Duodenal mucosa (tissue), 2 donors: ENCODE measurements around the gene PHYHIPL.

Source experiments
- H3K27ac ChIP-seq: one replicate; pipeline ENCODE4 v1.7.0; 2013; ENCODE audit warnings: low read depth, low read length
- H3K27me3 ChIP-seq, 2 donors: one replicate each; pipeline ENCODE4 v1.7.0; 2013; ENCODE audit warnings: low read length in 2 of 2, control low read depth in 1 of 2; ENCODE audit not compliant: insufficient read depth in 2 of 2, control insufficient read depth in 1 of 2
- H3K36me3 ChIP-seq, 2 donors: one replicate each; pipeline ENCODE4 v1.7.0; 2013; ENCODE audit warnings: low read length in 2 of 2, control low read depth in 1 of 2; ENCODE audit not compliant: insufficient read depth in 2 of 2, control insufficient read depth in 1 of 2
- H3K4me1 ChIP-seq, 2 donors: one replicate each; pipeline ENCODE4 v1.7.0; 2013; ENCODE audit warnings: low read length in 2 of 2, control low read depth in 1 of 2; ENCODE audit not compliant: insufficient read depth in 2 of 2, control insufficient read depth in 1 of 2
- H3K4me3 ChIP-seq, 2 donors: one replicate each; pipeline ENCODE4 v1.7.0; 2013; ENCODE audit warnings: low read length in 2 of 2, low read depth in 1 of 2
- H3K9ac ChIP-seq, 2 donors: one replicate each; pipeline ENCODE4 v1.7.0; 2013; ENCODE audit warnings: low read length in 2 of 2, low read depth in 1 of 2
- H3K9me3 ChIP-seq, 2 donors: one replicate each; pipeline ENCODE4 v1.7.0; 2013; ENCODE audit warnings: low read length in 2 of 2, control low read depth in 1 of 2; ENCODE audit not compliant: control insufficient read depth in 1 of 2

The PHYHIPL gene

GRCh38 chr10:59176241-59177030 is at the start of gene PHYHIPL:
PHYHIPL (plus strand) TSS chr10:59176643; CDS start chr10:59176854, 211 bp downstream.
- H3K27me3 ChIP-seq: peaks cover 0 to 3% of the 10 kb centered on the region in 2 donors
- H3K36me3 ChIP-seq: no peaks in the 10 kb centered on the region
- H3K4me3 ChIP-seq: peak within 1 kb of the TSS; percentile 75 to 93
- H3K27ac ChIP-seq: peak within 1 kb of the TSS; percentile 81
- peaks cover 7 to 19% of the 10 kb centered on the region in 2 donors for H3K4me1 ChIP-seq
- H3K9me3 ChIP-seq: no peaks in the 10 kb centered on the region
- H3K9ac ChIP-seq: peak within 1 kb of the TSS; percentile 64 to 83

DNA sequence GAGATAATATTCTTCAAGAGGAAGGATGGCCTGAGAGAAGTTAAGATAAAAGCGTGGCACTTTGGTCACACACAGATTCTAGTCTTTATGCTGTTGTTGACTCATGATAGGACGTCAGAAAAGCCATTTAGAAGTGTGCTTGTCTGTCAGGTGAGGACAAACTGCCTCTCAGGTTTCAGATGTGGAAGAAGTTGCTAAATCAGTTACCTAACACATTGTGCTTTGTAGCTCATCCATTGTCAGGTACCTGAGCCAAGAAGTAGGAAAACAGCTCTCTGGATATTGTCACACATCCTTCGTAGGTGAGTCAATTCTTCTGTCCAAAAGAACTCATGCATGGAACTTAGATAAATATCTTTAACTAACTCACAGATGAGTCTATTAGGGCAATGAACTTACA is 49.5 kb upstream of the PHYHIPL start:
- Histone ChIP-seq H3K27me3 (no peaks in the 10 kb centered on the region), H3K9ac (no peak overlapping the region), H3K4me1 (no peaks in the 10 kb centered on the region), H3K36me3 (no peaks in the 10 kb centered on the region), H3K27ac (no peak overlapping the region), H3K4me3 (no peak overlapping the region), H3K9me3 (no peaks in the 10 kb centered on the region)

DNA sequence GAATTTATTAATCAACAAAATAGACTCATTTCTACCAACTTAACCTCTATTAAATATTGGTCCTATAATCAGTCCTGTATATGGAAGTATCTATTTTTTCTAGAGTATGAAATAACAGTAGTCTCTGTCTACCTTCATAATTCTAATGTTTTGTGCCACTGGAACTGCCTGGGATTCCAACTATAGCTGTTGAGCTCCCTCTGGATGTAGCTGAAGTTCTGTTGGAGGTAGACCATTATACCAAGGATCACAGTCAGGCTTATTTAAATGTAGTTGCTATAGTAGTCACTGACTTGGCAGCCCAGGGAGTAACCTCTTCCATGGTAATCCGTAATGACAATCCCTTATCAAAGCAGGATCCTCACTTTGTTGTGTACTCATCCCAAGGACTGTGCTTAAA is 48.5 kb upstream of the PHYHIPL start:
- no peak overlapping the region for H3K4me3 ChIP-seq
- no peak overlapping the region for H3K27ac ChIP-seq
- no peaks in the 10 kb centered on the region for H3K9me3 ChIP-seq
- no peaks in the 10 kb centered on the region for H3K36me3 ChIP-seq
- H3K4me1 ChIP-seq: no peaks in the 10 kb centered on the region
- H3K9ac ChIP-seq: no peak overlapping the region
- no peaks in the 10 kb centered on the region for H3K27me3 ChIP-seq

GRCh38 chr10:59129867-59130266 is 46.6 kb upstream of the PHYHIPL start:
- H3K27me3 ChIP-seq: no peaks in the 10 kb centered on the region
- no peak overlapping the region for H3K27ac ChIP-seq
- H3K4me1 ChIP-seq: no peaks in the 10 kb centered on the region
- H3K36me3 ChIP-seq: no peaks in the 10 kb centered on the region
- no peak overlapping the region for H3K4me3 ChIP-seq
- H3K9me3 ChIP-seq: no peaks in the 10 kb centered on the region
- H3K9ac ChIP-seq: no peak overlapping the region

GRCh38 chr10:59131666-59132065 is 44.8 kb upstream of the PHYHIPL start:
- H3K4me3 ChIP-seq: no peak overlapping the region
- no peak overlapping the region for H3K9ac ChIP-seq
- no peaks in the 10 kb centered on the region for H3K9me3 ChIP-seq
- no peak overlapping the region for H3K27ac ChIP-seq
- H3K4me1 ChIP-seq: no peaks in the 10 kb centered on the region
- no peaks in the 10 kb centered on the region for H3K36me3 ChIP-seq
- no peaks in the 10 kb centered on the region for H3K27me3 ChIP-seq

- H3K4me1 ChIP-seq: no peaks in the 10 kb centered on the region
- no peak overlapping the region for H3K4me3 ChIP-seq
- H3K27me3 ChIP-seq: no peaks in the 10 kb centered on the region
- H3K9me3 ChIP-seq: no peaks in the 10 kb centered on the region
- H3K9ac ChIP-seq: no peak overlapping the region
- no peaks in the 10 kb centered on the region for H3K36me3 ChIP-seq
- H3K27ac ChIP-seq: no peak overlapping the region
Observed at GRCh38 chr10:59133841-59134593, 42.4 kb upstream of the PHYHIPL start.

DNA sequence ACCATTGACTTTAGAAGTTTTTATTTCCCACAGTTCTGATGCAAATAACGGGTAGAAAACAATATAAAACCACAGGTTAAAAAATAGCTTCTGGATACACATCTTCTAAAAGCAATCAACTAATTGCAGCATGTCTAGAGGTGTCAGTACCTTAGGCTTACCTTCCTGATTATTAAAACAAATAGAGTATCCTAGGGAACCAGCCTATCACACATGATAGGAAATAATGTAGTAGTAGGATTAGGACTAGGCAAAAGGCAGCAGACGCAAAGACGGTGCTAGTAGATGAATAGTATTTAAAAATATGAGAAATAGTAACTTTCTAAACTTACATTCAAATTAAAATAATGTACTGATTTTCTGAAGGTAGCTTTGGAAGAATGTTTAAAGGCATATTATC is 41.7 kb upstream of the PHYHIPL start:
- no peak overlapping the region for H3K9ac ChIP-seq
- H3K9me3 ChIP-seq: no peaks in the 10 kb centered on the region
- no peak overlapping the region for H3K4me3 ChIP-seq
- H3K36me3 ChIP-seq: no peaks in the 10 kb centered on the region
- H3K27me3 ChIP-seq: no peaks in the 10 kb centered on the region
- no peak overlapping the region for H3K27ac ChIP-seq
- H3K4me1 ChIP-seq: no peaks in the 10 kb centered on the region

GRCh38 chr10:59135275-59135674 is 41.2 kb upstream of the PHYHIPL start:
- Histone ChIP-seq H3K9me3 (no peaks in the 10 kb centered on the region), H3K4me1 (no peaks in the 10 kb centered on the region), H3K27ac (no peak overlapping the region), H3K27me3 (no peaks in the 10 kb centered on the region), H3K4me3 (no peak overlapping the region), H3K9ac (no peak overlapping the region), H3K36me3 (no peaks in the 10 kb centered on the region)

- H3K27ac ChIP-seq: no peak overlapping the region
- no peaks in the 10 kb centered on the region for H3K36me3 ChIP-seq
- H3K9ac ChIP-seq: no peak overlapping the region
- no peak overlapping the region for H3K4me3 ChIP-seq
- H3K9me3 ChIP-seq: no peaks in the 10 kb centered on the region
- no peaks in the 10 kb centered on the region for H3K4me1 ChIP-seq
- H3K27me3 ChIP-seq: no peaks in the 10 kb centered on the region
Observed at GRCh38 chr10:59138052-59138451, 38.4 kb upstream of the PHYHIPL start.

DNA sequence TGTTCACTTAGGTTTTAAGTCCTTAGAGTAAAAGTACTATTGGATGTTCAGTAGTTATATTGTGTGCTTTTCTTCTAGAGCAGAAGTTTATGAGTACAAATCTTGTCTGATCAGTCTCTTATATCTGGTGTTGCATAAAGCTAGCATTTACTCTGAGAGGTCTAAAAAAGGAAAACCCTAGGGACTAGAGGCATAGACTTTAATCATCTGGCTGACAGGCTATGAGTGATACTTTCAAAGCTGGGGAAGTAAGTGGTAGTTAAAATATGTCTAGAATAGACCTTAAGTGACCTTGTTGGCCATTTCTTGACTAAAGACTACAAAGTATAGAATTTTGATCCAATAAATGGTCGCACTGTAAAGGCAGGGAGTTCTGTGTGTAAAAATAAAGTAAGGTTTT is 32.9 kb upstream of the PHYHIPL start:
- H3K4me3 ChIP-seq: no peak overlapping the region
- no peaks in the 10 kb centered on the region for H3K9me3 ChIP-seq
- H3K36me3 ChIP-seq: no peaks in the 10 kb centered on the region
- H3K4me1 ChIP-seq: peaks cover 4 to 5% of the 10 kb centered on the region in 2 donors
- H3K27me3 ChIP-seq: no peaks in the 10 kb centered on the region
- H3K27ac ChIP-seq: no peak overlapping the region
- no peak overlapping the region for H3K9ac ChIP-seq
